GM18873 (cell line): Measurements from ENCODE around the gene GATAD2A.

ENCODE experiments used
- ATAC-seq: cut with Tn5 transposase; IDR thresholded peaks from one replicate; pipeline ENCODE4 v1.9.1; 2021; ENCODE audit warnings: mild to moderate bottlenecking, moderate library complexity, moderate number of reproducible peaks; ENCODE audit not compliant: unreplicated experiment, low FRiP score

GATAD2A gene

DNA sequence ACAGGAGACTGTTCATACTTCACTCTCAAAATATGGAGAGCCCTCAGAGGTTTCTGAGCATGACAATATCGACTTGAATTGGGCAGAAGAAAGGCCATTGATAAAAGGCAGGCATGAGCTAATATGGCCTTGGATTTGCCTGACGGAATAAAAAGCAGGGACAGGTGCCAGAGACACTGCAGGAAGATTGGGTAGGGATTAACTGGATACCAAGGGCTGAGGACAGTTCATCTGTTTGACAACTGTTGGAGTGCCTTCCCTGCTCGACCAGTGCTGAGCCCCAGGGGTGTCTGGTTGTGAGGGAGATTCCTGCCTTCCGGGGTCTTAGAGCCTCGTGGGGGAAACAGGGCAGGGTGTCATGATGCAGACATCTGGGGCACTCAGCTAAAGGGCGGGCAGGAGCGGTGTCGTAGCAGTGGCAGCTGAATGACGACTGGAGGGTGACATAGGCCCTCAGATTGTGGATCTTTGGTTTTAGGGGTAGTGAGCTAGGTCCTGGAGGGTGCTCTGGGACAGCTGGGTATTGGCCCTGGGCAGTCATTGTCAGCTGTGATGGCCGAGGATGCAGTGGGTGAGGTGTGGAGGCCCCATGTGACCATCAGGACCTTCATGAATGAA lies 12.3 kb downstream of the GATAD2A start:
- no peak for ATAC-seq

DNA sequence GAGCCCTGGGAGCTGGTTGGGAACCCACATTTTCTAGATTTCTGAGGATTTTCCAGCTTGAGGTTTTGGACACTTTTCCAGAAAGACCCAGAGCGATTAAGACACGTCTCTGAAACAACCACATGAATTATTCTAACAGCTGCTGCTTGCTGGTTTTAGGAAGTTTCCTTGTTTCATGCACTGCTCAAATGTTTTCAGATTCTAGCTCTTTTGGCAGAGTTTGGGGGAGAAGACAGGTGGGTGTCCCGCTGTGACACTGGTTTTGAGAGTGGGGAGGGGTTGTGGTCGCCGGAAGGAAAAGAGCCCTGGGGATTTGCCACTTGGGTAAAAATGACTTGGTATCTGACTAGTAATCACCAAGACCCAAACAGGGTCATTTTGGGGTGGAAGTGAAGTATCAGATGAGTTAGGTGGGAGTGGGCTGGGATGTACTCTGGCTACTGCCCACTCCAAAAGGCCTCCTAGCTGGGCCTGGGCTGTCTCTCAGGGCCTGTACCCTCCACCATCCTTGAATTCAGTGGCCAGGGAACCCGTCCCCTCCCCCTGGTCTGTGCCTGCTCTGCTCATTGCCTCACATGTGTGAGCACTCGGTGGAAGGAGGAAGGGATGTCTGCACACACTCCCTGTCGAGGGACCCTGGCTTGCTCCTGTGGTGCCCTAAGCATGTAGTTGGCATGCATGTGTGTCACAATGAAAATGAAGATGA lies 13.2 kb downstream of the GATAD2A start:
- ATAC-seq = no peak

DNA sequence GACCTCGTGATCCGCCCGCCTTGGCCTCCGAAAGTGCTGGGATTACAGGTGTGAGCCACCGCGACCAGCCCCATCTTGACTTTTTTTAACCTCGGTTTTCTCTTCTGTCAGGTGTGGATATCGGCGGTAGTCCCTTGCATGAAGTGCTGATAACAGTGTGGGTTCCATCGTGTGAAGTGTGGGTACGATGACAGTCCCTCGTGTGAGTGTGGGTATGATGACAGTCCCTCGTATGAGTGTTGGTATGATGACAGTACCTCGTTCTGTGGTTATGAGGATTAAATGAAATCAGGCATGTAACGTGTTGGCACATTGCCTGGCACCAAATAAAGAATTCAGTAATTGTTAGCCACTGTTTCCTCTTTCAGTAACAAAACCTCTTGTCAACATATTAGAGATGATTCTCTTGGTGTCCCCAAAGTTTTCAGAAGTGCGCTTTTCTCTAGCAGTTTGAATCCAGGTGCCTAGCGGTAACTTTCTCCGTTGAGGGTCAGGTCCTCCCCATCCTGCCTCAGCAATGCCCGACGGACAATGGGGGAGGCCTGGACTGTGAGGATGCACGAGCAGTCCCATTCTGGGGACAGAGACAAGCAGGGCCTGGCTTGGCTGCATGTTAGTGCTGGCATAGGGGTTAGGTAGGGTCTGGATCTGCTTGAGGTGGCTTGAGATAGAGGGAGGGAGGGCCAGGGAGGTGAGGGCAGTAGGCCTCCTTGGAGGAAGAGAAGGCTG lies 15.3 kb downstream of the GATAD2A start:
- ATAC-seq = no peak

DNA sequence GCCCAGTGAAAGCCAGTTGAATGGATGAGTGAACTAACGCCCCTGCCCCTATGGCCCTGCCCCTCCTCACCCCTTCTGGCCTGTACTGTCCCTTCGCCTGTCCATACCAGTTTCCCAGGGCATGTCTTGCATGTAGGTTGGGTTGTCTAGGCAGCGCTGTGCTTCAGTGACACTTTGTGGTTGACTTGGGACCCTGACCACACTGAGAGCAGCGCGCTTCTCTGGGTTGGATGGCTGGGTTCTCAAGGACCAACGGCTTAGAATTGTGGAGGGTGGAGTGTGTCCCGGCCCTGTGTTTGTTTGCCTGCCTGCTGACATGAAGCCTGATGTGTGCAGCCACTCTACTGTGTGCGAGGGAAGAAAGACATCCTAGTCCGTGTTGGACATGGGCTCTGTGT lies 15.8 kb downstream of the GATAD2A start:
- ATAC-seq = no peak

DNA sequence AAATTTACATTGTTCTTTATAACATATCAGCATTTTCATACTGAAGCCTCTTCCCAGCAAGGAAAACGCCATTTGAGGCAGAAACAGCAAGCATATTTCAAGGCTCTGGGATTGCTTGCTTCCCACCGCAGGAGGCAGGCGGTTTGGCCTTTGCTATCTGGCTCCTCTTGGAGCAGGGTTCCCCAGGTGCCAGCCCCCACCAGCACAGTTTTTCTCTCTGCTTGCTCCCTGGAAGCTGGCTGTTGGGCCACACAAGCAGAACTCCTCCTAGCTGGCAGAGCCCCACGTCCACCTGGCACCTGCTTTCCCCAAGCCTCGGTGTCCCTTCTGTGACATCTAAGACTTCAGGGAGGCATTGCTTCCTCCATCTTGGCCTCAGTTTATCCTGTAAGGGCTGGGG lies 16.7 kb downstream of the GATAD2A start:
- no peak for ATAC-seq

DNA sequence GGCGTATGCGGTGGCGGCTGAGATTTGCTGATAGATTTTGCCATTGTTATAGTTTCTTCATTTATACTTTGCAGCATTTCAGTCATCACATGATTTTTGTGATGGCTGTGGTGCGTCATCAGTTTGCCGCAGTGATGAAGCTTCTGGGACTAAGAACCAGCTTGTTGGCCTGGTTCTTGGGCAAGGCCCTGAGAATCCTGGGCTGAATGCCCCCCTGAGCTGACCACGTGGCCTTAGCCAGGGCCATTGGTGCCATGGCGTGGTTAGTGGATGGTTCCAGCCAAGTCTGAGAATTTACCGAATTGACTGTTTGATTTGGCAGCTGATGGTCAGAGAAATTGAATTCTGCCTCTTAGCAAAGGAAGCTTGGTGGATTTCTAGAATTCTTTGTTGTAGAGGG lies 17.8 kb downstream of the GATAD2A start:
- no peak for ATAC-seq

DNA sequence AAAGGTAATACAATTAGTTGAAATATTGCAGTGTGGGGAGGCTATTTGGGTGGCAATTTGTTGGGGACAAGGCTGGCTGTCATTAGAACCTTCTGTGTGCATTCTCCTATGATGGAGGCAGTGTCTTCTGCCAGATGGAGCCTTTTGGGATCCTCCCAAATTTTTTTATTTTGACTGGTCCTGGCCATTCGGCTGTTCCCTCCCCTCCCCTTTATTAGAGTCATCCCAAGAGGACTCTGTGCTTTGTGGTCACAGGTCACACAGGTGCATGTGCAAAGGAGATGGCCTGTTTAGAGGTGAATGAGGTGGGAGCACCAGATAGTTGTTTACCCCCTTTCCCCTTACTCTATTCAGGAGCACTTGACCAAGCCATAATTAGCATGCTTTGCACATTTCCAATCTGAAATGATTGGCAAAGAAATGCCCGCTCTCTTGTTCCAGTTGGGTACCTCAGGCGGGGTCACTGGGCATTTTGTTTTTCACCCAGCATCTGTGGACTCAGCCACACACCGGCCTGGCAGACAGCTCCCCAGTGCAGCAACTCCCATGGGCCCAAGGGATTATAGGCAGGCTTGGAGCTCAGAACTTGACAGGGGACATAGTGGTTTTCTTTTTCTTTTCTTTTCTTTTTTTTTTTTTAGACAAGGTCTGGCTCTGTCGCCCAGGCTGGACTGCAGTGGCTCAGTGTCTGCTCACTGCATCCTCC lies 19.8 kb downstream of the GATAD2A start:
- no peak for ATAC-seq

DNA sequence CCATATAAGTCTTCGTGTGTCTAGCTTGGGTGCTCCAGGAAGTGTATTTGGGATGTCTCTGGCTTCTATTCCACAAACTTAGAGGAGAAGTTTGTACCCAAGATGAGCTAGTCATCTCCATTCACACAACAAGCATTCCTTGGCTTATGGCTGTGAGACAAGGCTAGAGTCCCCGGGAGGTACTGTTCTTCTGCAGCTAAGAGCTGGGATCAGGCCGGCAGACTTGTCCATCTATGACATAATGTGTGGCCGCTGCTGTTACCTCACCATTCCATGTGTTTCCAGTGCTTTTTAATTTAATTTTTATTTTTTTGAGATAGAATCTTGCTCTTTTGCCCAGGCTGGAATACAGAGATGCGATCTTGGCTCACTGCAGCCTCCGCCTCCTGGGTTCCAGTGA lies 20.7 kb downstream of the GATAD2A start:
- ATAC-seq = no peak

DNA sequence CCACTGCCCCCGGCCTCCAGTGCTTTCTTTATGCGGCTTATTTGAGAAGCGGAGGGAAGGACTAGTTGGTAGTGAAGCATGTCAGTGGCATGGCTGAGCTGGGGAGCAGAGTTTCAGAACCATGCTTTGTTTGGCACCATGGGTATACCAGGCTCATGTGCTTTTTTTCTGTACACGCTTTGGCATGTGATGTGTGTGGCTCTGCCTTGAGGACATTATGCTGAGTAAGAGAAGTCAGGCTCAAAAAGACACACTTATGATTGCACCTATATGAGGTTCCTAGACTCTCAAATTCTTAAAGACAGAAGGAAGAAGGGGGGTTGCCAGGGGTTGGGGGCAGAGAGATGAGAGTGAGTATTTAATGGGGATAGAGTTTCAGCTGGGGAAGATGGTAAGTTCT lies 21.3 kb downstream of the GATAD2A start:
- no peak for ATAC-seq

DNA sequence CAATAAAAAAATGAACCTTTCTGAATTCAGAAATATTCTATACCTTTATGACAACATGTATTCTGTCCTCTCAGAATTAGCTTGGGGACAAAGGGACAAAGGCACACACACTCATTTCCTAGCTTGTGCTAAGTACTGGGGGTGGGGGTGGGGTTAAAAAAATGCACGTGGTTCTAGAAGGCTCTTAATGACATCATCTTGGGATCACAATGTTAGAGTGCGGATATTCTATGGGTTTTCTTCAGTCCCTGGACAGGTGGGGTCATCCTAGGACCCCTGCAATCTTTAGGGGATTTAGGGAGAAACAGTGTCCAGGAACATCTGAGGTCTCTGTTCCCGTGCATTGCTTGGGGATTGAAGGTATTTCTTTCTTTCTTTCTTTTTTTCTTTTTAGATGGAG lies 21.8 kb downstream of the GATAD2A start:
- no peak for ATAC-seq

DNA sequence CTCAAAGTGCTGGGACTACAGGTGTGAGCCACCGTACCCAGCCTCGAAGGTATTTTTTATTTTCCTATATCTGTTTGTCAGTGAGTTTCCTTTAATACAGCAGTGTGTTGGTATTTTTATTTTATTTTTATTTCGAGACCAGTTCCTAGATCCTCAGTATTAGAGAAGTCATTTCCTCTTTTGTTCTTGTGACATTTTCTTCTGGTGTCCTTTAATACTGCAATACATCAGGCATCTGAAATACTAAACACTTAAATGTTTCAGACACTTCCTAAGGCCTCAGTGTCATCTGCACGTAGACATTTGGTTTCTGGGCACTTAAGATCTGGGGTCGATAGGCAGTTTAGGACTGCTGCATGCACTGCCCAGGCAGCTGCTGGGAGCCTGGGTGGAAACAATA lies 22.5 kb downstream of the GATAD2A start:
- no peak for ATAC-seq

DNA sequence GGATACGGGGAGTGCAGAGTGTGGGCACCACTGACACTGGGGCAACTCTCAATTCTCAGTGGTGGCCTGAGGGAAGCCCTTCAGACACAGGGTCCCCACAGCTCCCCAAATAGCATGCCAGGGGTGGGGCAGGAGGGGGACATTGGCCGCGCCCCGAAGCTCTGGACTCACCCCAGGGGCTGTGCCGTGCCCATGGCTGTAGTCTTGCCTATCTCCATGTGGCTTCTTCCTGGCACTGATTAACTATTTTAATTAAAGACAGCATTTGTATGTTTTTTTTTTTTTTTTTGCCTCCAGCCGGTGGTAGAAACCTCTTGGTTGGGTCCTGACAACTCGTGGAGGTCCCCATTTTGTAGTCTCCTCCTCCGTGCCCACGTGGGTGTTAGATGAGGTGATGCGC lies 23.3 kb downstream of the GATAD2A start:
- no peak for ATAC-seq

DNA sequence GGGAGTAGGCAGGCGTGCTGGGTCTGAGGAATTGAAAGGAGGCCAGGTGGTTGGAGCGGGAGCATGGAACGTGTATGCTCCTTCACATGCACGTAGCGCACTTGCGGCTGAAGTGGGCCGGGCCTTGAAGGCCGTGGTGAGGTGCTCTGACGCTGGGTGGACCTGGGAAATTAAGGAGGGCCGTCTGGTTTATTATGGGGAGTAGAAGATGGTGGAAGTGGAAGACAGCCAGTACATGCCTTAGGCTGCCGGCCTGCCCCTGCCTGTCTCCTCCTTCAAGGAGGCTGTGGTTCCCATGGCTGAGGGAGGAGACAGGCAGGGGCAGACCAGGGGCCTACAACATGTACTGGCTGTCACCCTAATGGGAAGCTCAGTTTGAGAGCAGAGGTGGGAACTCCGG lies 23.9 kb downstream of the GATAD2A start:
- no peak for ATAC-seq

DNA sequence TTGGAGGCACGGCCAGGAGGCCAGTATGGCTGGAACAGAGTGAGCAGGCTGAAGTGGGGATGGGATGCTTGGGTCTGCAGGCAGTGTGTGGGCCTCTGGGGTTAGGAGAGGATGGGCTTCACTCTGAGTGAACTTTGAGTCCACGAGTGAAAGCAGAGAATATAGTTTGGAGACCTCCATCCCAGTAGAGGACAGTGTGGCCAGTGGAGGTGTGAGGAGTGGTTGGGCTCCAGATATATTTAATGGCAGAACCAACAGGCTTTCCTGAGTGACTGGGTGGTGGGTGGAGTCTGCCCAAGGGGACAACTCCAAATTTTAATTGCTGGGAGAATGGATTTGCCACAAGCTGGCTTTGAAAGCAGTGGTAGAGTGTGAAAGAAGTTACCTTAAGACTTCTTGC lies 27.3 kb downstream of the GATAD2A start:
- ATAC-seq = no peak

DNA sequence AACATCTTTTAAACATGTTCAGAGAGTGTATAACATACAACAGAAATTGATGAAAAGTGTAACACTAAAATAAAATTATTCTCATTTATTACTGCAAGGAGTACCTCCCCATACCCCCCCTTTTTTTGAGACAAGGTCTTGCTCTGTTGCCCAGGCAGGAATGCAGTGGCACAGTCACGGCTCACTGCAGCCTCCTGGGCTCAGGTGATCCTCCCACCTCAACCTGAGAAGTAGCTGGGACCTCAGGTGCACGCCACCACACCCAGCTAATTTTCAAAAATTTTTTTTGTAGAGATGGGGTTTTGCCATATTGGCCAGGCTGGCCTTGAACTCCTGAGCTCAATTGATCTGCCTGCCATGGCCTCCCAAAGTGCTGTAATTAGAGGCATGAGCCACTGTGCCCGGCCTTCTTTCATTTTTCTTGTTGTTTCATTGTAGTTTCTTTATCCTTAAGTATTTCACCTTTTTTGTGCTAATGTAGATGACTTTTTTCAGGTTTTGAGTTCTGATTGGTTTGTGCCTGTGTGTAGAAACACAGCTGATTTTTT lies 28.3 kb downstream of the GATAD2A start:
- ATAC-seq = no peak

DNA sequence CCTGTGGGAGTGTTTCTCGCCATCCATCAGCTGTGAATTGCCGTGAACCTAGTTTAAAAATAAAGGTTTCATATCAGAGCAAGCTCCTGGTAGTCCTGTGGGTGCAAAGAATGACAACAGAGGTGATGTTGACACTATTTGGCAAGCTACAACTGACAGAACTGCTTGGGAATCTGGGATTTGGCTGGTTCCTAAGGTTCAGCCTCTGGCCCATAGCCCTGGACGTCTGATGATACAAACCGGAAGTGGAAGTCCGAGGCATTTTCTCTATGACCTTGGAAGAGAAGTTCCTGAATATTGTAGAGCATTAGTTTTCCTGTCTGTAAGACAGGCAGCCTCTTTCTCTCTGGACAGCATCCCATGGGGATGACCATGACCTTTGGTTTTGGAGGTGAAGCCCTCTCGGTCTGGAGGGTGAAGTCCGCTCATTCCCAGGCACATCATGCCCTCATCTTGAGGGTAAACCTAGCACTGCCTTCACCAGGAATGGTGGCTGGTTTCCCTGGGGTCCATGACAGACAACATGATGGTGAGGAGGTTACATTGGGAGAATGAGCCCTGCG lies 29.1 kb downstream of the GATAD2A start:
- no peak for ATAC-seq

DNA sequence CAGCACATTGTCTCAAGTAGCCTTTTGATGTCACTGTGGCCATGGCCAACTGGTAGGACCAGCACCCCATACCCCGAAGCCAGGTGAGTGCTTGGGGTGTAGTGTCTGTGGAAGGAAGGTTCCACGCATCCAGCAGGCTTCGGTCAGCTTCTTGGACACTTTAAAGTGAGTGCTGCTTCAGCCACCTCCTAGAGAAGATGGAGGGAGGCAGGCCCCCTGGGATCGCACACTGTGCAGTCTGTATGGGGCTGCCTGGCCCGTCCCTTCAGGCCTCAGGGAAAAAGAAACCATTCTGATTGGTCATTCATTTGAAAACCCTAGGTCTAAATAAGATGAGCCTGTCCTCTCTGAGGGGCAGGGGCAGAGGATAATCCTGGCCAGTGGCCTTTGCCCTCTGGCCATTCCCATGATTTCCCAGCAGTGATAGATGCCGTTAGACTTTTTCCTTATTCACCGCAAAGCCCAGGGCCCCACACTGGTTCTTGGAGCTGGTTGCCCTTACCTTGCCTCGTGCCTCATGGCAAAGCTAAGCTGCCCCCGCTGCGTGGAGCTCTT lies 30.7 kb downstream of the GATAD2A start:
- ATAC-seq = no peak

DNA sequence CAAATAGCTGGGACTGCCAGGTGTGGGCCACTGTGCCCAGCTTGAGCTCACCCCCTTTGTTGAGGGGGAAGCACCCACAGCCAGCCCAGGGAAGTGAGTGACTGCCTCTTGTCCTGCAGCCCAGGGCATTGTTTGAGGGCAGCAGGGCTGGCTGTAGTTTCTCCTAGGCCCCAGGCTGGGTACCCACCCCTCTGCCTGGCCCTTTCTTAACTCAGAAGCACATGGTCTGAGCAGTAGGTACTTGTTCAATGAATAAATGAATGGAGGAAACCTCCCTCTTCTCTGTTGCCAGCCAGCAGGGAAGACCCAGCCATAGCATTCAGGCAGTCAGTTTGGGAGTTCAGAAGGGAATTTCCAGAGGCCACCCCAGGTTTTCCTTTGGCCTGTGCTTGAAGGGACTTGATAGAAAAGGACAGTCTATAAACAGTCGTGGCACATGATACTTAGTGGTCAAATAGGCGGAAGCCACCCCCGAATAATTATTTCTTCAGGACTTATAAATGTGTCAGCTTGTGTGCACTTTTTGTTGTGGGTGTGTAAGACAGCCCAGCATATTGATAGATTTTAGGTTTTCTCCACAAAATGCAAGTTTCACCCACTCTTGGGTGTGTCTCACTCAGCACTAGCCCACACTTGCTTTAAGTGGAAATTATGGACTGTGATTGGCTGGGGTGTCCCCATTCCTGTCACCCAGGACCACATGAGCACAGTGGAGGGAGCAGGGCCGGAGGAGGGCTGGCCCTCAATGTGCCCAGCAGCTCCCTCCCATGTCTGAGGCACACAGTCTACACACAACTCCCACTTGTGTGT lies 33.1 kb downstream of the GATAD2A start:
- no peak for ATAC-seq

DNA sequence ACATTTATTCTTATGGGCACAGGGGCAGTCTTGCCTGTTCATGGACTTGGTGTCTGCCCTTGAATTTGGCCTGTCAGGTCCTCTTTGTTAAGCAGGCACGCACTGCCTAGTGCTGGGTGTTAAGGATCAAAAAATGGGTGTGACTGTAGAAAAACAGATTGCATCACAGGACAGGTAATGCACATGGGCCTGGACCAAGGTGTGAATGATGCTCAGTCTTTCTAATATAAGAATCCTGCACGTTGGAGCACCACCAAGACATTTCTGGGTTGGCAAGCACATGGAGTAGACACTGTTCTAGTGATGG lies 33.7 kb downstream of the GATAD2A start:
- no peak for ATAC-seq

DNA sequence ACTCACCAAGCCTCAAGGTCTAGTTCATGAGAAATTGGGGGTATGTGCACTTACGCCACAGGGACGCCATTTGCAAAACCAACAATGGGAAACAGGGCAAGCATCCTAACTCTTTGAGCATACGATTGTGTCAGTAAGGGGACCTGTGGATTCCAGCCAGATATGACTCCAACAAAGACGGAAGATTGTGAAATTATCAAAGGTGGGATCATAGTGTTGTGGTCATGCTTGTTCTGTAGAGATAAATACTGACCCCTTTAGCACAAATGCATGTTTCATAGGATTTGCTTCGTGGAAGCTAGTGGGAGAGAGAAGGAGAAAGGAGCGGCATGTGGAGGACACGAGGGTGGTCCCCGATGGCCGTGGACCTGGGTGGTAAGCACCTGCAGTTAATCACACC lies 37.8 kb downstream of the GATAD2A start:
- ATAC-seq = no peak
